IMR-90 (cell line): ENCODE measurements around the gene PAK5. TPM values are rescaled to one million over a fixed set of nuclear protein-coding genes. Genes with fewer than 3 reads are reported as not detected.

Source experiments
- ATAC-seq: fragments of 200-7000 bp; cut with Tn5 transposase; 2 replicates; pipeline ENCODE4 v1.9.1; 2020; ENCODE audit warnings: low read depth, mild to moderate bottlenecking, moderate library complexity
- BruUV-seq: library from RNA; stranded (reverse); fragments of 400-500 nt; replicated peaks from 2 replicates; lab custom pipeline; 2021; lab: Mats Ljungman, UMichigan
- CTCF ChIA-PET: fragments of 300-600 bp; formaldehyde crosslinking; extraction: SDS; loops from one replicate; lab custom pipeline; 2021; ENCODE audit warnings: antibody characterized with exemption; lab: Yijun Ruan, JAX
- POLR2A ChIA-PET: fragments of 300-600 bp; sonication (Branson Sonifier 250); formaldehyde crosslinking; loops from one replicate; lab custom pipeline; 2022; ENCODE audit warnings: antibody characterized with exemption; ENCODE audit not compliant: unreplicated experiment; lab: Charles Lee
- DNase-seq: peaks from one replicate; pipeline ENCODE4 v3.0.0; 2013
- H2AFZ ChIP-seq: replicated peaks from 2 replicates; pipeline ENCODE3; 2013; ENCODE audit warnings: low read length, mild to moderate bottlenecking; ENCODE audit not compliant: poor library complexity
- H2AK5ac ChIP-seq: 2 replicates; pipeline ENCODE4 v1.6.1; 2013; ENCODE audit warnings: low read depth, low read length, inconsistent platforms
- H2AK9ac ChIP-seq: replicated peaks from 2 replicates; pipeline ENCODE3; 2013; ENCODE audit warnings: mild to moderate bottlenecking, low read depth, low read length, moderate library complexity; ENCODE audit not compliant: poor library complexity
- H2BK120ac ChIP-seq: 2 replicates; pipeline ENCODE4 v1.6.1; 2013; ENCODE audit warnings: low read depth, low read length, inconsistent platforms
- H2BK15ac ChIP-seq: 3 replicates; pipeline ENCODE4 v1.6.1; 2013; ENCODE audit warnings: low read depth, low read length, inconsistent platforms
- H2BK20ac ChIP-seq: 2 replicates; pipeline ENCODE4 v1.6.1; 2013; ENCODE audit warnings: low read depth, mild to moderate bottlenecking, inconsistent platforms, low read length, moderate library complexity
- H2BK5ac ChIP-seq: 2 replicates; pipeline ENCODE4 v1.6.1; 2013; ENCODE audit warnings: mild to moderate bottlenecking, low read depth, low read length, inconsistent platforms; ENCODE audit not compliant: poor library complexity, severe bottlenecking
- H3K14ac ChIP-seq: replicated peaks from 2 replicates; pipeline ENCODE4 v1.6.1; 2013; ENCODE audit warnings: low read depth, low read length, inconsistent platforms
- H3K18ac ChIP-seq: 2 replicates; pipeline ENCODE4 v1.6.1; 2013; ENCODE audit warnings: low read depth, low read length, control low read depth
- H3K23ac ChIP-seq: 2 replicates; pipeline ENCODE4 v1.6.1; 2013; ENCODE audit warnings: low read depth, low read length, inconsistent platforms
- H3K27ac ChIP-seq: 2 replicates; pipeline ENCODE4 v1.5.1; 2013; ENCODE audit warnings: mild to moderate bottlenecking, control low read depth, low read length; ENCODE audit not compliant: insufficient read depth
- H3K27me3 ChIP-seq: 2 replicates; pipeline ENCODE4 v1.6.1; 2013; ENCODE audit warnings: low read length; ENCODE audit not compliant: control insufficient read depth, insufficient read depth
- H3K36me3 ChIP-seq: 2 replicates; pipeline ENCODE4 v1.6.1; 2013; ENCODE audit warnings: low read length, mixed read lengths; ENCODE audit not compliant: control insufficient read depth, insufficient read depth
- H3K4ac ChIP-seq: 2 replicates; pipeline ENCODE4 v1.6.1; 2013; ENCODE audit warnings: low read depth, low read length, inconsistent platforms
- H3K4me1 ChIP-seq: 2 replicates; pipeline ENCODE4 v1.6.1; 2013; ENCODE audit warnings: low read length, mixed read lengths; ENCODE audit not compliant: control insufficient read depth, insufficient read depth
- H3K4me2 ChIP-seq: 2 replicates; pipeline ENCODE4 v1.6.1; 2013; ENCODE audit warnings: low read depth, mild to moderate bottlenecking, control low read depth, low read length, moderate library complexity
- H3K4me3 ChIP-seq: 2 replicates; pipeline ENCODE4 v1.5.1; 2013; ENCODE audit warnings: low read depth, mild to moderate bottlenecking, control low read depth, low read length, moderate library complexity; ENCODE audit not compliant: insufficient read depth
- H3K56ac ChIP-seq: 2 replicates; pipeline ENCODE4 v1.6.1; 2013; ENCODE audit warnings: low read length, inconsistent platforms; ENCODE audit not compliant: insufficient read depth; ENCODE audit errors: extremely low read depth
- H3K79me1 ChIP-seq, 2 experiments: 2 replicates each; pipeline ENCODE4 v1.6.1; 2013; ENCODE audit warnings: low read length in 2 of 2, inconsistent platforms in 1 of 2, low read depth in 1 of 2
- H3K9ac ChIP-seq: 2 replicates; pipeline ENCODE4 v1.6.1; 2013; ENCODE audit warnings: low read depth, low read length, control low read depth
- H3K9me1 ChIP-seq: 2 replicates; pipeline ENCODE4 v1.6.1; 2013; ENCODE audit warnings: low read length, inconsistent platforms; ENCODE audit not compliant: insufficient read depth
- H3K9me3 ChIP-seq: 2 replicates; pipeline ENCODE4 v1.6.1; 2013; ENCODE audit warnings: low read length; ENCODE audit not compliant: control insufficient read depth, insufficient read depth
- H4K20me1 ChIP-seq: 2 replicates; pipeline ENCODE4 v1.6.1; 2013; ENCODE audit warnings: low read length, inconsistent platforms; ENCODE audit not compliant: insufficient read depth
- H4K5ac ChIP-seq: 2 replicates; pipeline ENCODE4 v1.6.1; 2013; ENCODE audit warnings: mild to moderate bottlenecking, low read depth, low read length, control low read depth
- H4K8ac ChIP-seq, 2 experiments: 2 replicates each; pipeline ENCODE4 v1.6.1; 2013; ENCODE audit warnings: low read depth in 2 of 2, low read length in 2 of 2, control low read depth in 1 of 2, inconsistent platforms in 1 of 2
- H4K91ac ChIP-seq: 2 replicates; pipeline ENCODE4 v1.6.1; 2013; ENCODE audit warnings: low read depth, low read length, inconsistent platforms; ENCODE audit not compliant: insufficient read depth
- BHLHE40 ChIP-seq: fragments of 150-350 bp; IDR thresholded peaks from 2 replicates; pipeline ENCODE4 v1.6.1; 2016; ENCODE audit warnings: mild to moderate bottlenecking, low read depth, low read length
- CEBPB ChIP-seq: IDR thresholded peaks from 2 replicates; pipeline ENCODE4 v1.6.1; 2012; ENCODE audit warnings: low read depth, low read length, improper control_type of control experiment
- CHD1 ChIP-seq: IDR thresholded peaks from 2 replicates; pipeline ENCODE4 v1.6.1; 2012; ENCODE audit warnings: low read depth, low read length, improper control_type of control experiment
- CTCF ChIP-seq: conservative IDR thresholded peaks from 2 replicates; pipeline ENCODE4 v1.5.1; 2012; ENCODE audit warnings: mild to moderate bottlenecking, low read depth, low read length, improper control_type of control experiment
- ELK1 ChIP-seq: fragments of 150-350 bp; IDR thresholded peaks from 2 replicates; pipeline ENCODE4 v1.6.1; 2016; ENCODE audit warnings: low read depth, mild to moderate bottlenecking, low read length, moderate library complexity, borderline replicate concordance
- FOS ChIP-seq: fragments of 150-350 bp; IDR thresholded peaks from 2 replicates; pipeline ENCODE4 v1.6.1; 2016; ENCODE audit warnings: low read depth, low read length
- MAFK ChIP-seq: IDR thresholded peaks from 2 replicates; pipeline ENCODE4 v1.6.1; 2012; ENCODE audit warnings: low read depth, low read length, improper control_type of control experiment
- MAZ ChIP-seq: IDR thresholded peaks from 2 replicates; pipeline ENCODE4 v1.6.1; 2012; ENCODE audit warnings: low read depth, mild to moderate bottlenecking, low read length, improper control_type of control experiment, moderate library complexity, borderline replicate concordance
- MXI1 ChIP-seq: IDR thresholded peaks from 2 replicates; pipeline ENCODE4 v1.6.1; 2012; ENCODE audit warnings: low read depth, mild to moderate bottlenecking, low read length, moderate library complexity, borderline replicate concordance
- NFE2L2 ChIP-seq: fragments of 150-350 bp; IDR thresholded peaks from 2 replicates; pipeline ENCODE4 v1.6.1; 2016; ENCODE audit warnings: low read depth, mild to moderate bottlenecking, low read length
- POLR2A ChIP-seq: IDR thresholded peaks from 2 replicates; pipeline ENCODE4 v1.6.1; 2012; ENCODE audit warnings: mild to moderate bottlenecking, low read depth, low read length
- RAD21 ChIP-seq: IDR thresholded peaks from 2 replicates; pipeline ENCODE4 v1.6.1; 2012; ENCODE audit warnings: low read length, improper control_type of control experiment
- RCOR1 ChIP-seq: IDR thresholded peaks from 2 replicates; pipeline ENCODE4 v1.6.1; 2012; ENCODE audit warnings: mild to moderate bottlenecking, low read length, improper control_type of control experiment; ENCODE audit not compliant: insufficient replicate concordance
- RFX5 ChIP-seq: IDR thresholded peaks from 2 replicates; pipeline ENCODE4 v1.8.0; 2012; ENCODE audit warnings: low read depth, mild to moderate bottlenecking, low read length, moderate library complexity
- SMC3 ChIP-seq: fragments of 150-350 bp; IDR thresholded peaks from 2 replicates; pipeline ENCODE4 v1.6.1; 2016; ENCODE audit warnings: low read depth, mild to moderate bottlenecking, antibody characterized with exemption, low read length, moderate library complexity
- USF2 ChIP-seq: fragments of 150-350 bp; IDR thresholded peaks from 2 replicates; pipeline ENCODE4 v1.6.1; 2017; ENCODE audit warnings: mild to moderate bottlenecking, antibody characterized with exemption, low read length, low read depth
- WGBS, 2 experiments: methylation state at CpG; one replicate each; pipeline versions ENCODE4 v1.1.5 to v1.1.7; 2013; ENCODE audit warnings: missing lambda C conversion rate in 2 of 2; ENCODE audit not compliant: insufficient read length in 1 of 2; ENCODE audit errors: extremely low coverage in 2 of 2; 5-methylcytosine and 5-hydroxymethylcytosine counted together
- dilution Hi-C: fragments of 300-500 bp; cut with HindIII; formaldehyde crosslinking; loops from one replicate; pipeline ENCODE4 v1.14.3; 2018; ENCODE audit warnings: low sequenced_read_pairs; ENCODE audit not compliant: unreplicated experiment
- in situ Hi-C: fragments of 300-500 bp; cut with MboI; formaldehyde crosslinking; loops from 3 replicates; pipeline ENCODE4 v1.14.3; 2019; ENCODE audit warnings: low sequenced_read_pairs, inconsistent platforms, mixed read lengths
- intact Hi-C: fragments of 100-400 bp; cut with micrococcal nuclease; formaldehyde crosslinking; loops from 2 replicates; pipeline ENCODE4 v1.10.0; 2022
- polyA plus RNA-seq, 3 experiments: library from polyadenylated mRNA; depleted of rRNA; stranded (reverse); fragments of >200 nt; gene quantifications; 2 replicates each; pipeline ENCODE4 v1.2.3, GENCODE V29; 2012; ENCODE audit warnings: low replicate concordance in 1 of 3
- total RNA-seq: library from RNA; depleted of rRNA; stranded (reverse); fragments of >200 nt; gene quantifications from 2 replicates; pipeline ENCODE4 v1.2.3, GENCODE V29; 2012

PAK5 gene
- total and polyA plus RNA-seq, 2 of the 4 experiments (the other 2 are of a cell fraction) = not detected

- Histone ChIP-seq H3K4me2 (no peak overlapping the region), H3K56ac (no peak overlapping the region), H2AK5ac (no peak overlapping the region), H3K9me3 (no peaks in the 10 kb centered on the region), H4K20me1 (no peaks in the 10 kb centered on the region), H3K4ac (no peak overlapping the region), H3K9ac (no peak overlapping the region), H2BK20ac (no peak overlapping the region), H3K79me1 (no peaks in the 10 kb centered on the region), H4K8ac (no peak overlapping the region), H2BK5ac (no peak overlapping the region), H3K9me1 (no peaks in the 10 kb centered on the region), H2BK120ac (no peak overlapping the region), H3K23ac (no peak overlapping the region), H2BK15ac (no peak overlapping the region), H4K5ac (no peak overlapping the region), H2AFZ (no peak overlapping the region), H4K91ac (no peak overlapping the region), H3K27me3 (no peaks in the 10 kb centered on the region), H2AK9ac (no peak overlapping the region), H3K36me3 (no peaks in the 10 kb centered on the region), H3K18ac (no peak overlapping the region), H3K4me1 (no peaks in the 10 kb centered on the region), H3K4me3 (no peak overlapping the region), H3K14ac (no peak overlapping the region), H3K27ac (no peak overlapping the region)
- DNase-seq (no peak), ATAC-seq (no peak)
- TF ChIP-seq RCOR1 (no peak), MAFK (no peak), RAD21 (no peak), MAZ (no peak), POLR2A (no peak), MXI1 (no peak), CTCF (no peak), CHD1 (no peak), USF2 (no peak), SMC3 (no peak), FOS (no peak), NFE2L2 (no peak), CEBPB (no peak), BHLHE40 (no peak), ELK1 (no peak), RFX5 (no peak)
- WGBS, 2 experiments = no CpG with 5 or more reads among the region's 1 CpG
- POLR2A ChIA-PET = no interaction called here
- in situ Hi-C loops (no loop called here), dilution Hi-C loops (no loop called here), intact Hi-C loops (no loop called here)
- CTCF ChIA-PET = no interaction called here
- no TSS peak for BruUV-seq
These were observed 38.5 kb downstream of the PAK5 start for GRCh38 chr20:9800421-9800820.
